ENCODE results near the gene SLC39A11.
"Not testable (repeated sequence)": the region's sequence is repeated elsewhere in the genome, so short reads cannot be mapped to it uniquely, and the experiment has no call there.

SLC39A11 gene

DNA sequence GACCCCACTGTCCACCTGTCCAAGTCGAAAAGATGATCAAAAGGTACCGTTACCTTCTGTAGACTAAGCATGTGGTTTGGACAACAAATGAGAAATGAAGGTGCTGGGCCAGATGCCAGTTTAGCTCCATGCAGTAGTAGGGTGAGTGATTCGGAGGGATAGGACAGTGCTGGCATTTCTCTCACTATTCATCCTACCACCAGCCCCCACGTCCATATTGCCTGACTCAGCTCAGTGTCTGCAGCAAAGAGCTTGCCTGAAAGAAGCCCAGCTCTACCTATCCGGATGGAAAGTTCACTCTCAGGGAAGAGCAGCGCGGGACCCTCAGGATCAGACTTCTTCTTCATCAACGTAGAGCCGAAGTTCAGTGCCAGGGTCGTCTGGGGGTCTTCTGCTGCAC, 145.0 kb downstream of the SLC39A11 start:
- DNase-seq (ENCODE audit: low read depth in 2 of 2): no peak

DNA sequence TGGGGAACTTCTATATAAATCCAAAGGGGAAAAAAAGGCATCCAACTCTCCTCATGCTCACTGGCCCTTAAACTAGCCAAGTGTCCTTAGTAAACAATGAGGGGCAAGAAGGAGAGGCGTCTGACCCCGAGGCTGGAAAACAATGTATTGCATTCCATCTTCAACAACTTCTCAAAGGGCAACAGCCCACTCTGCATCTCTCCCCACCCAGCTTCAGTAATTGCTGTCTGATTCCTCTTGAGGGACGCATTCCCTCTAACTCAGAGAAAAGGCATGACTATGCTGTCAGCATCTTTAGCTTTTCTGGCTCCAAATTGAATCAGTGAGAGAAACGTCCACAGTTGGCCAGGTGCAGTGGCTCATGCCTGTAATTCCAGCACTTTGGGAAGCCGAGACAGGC, 145.8 kb downstream of the SLC39A11 start:
- DNase-seq (ENCODE audit: low read depth in 2 of 2): no peak

DNA sequence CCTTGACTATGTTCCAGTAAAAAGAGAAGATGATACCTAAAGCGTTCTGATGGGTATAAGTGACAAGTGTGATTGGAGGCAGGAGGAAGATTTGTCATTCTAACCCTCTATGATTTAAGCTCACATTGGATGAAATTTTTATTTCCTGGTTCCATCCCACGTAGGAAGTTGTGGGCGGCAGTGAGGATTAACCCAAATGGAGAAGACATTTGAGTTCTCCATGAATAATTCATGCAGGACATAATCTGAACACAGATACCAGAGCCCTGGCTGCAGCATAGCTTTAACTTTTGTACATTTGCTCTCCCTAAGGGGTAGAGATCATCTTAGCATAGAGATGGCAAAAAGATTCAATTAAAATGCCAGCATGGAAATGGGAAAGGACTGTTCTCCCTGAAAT, 146.3 kb downstream of the SLC39A11 start:
- no peak for DNase-seq (ENCODE audit: low read depth in 2 of 2)

DNA sequence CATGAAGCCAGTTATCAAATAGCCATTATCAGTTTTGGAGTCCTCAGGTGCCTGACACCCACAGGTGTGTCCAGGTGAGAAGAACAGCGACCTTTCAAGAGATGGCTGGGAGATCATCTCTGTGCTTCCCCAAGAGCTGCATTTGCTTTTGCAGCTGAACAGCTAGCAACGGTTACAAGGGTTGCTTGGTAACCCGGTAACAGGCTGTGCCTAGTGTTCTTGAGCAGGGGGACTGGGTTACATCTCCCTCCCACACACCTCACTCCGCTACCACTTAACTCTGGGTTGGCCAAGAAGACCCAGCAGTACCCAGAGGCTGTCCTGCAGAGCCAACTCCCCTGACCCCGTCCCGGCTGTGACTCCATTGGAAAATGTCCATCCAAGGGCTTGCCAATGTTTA, 147.0 kb downstream of the SLC39A11 start:
- DNase-seq (ENCODE audit: low read depth in 2 of 2): no peak

DNA sequence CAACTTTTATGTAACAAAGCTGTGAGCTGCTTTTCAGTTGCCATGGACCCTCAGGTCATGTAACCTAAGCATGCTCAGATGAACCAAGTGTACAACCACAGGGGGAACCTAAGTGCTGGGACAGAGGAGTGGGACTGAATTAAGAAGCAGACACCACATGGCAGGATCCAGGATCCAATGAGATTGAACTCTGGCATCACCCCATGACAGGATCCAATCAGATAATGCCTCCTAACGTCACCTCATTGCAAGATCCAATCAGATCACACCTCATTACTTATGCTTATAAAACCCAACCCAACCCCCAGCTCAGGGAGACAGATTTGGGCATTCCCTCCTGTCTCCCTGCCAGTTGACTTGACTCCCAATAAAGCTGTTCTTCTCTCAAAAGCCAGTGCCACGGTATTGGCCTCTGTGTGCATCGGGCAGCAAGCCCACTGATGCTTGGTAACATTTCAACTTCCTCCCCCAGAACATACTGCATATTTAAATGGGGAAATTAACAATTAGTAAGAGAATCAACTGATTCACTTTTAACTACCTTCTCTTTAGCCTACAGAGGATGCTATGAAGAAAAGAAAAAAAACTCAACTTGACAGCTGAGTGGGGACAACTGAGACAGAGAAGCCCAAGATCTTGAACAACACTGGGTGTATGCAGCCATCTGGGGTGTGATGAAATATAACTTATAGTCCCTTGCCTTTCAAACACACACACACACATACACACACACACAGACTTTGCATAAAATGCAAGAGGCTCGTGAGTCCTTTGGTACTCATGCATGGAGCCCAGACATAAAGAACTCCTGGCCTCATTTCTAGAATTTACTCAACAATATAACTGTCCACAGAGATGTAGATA, 148.4 kb downstream of the SLC39A11 start:
- no peak for DNase-seq (ENCODE audit: low read depth in 2 of 2)

DNA sequence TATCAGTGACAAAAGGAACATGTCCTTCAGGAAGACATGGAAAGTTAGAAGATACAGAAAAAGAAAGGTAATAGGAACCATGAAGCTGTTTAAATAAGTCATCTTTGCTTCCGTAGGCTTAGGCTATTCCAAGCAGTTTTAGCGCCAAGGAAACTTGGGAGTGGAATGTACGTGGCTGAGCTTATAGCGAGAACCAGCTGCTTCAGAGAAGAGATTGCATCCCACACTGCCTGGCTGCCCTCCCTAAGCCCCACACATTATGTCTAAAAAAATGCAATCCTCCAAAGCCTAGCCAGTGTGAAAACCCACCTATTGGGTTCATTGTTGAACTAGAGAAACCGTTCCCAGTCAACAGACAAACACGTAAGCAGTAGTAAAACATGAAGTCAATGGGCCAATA, 149.9 kb downstream of the SLC39A11 start:
- no peak for DNase-seq (ENCODE audit: low read depth in 2 of 2)

DNA sequence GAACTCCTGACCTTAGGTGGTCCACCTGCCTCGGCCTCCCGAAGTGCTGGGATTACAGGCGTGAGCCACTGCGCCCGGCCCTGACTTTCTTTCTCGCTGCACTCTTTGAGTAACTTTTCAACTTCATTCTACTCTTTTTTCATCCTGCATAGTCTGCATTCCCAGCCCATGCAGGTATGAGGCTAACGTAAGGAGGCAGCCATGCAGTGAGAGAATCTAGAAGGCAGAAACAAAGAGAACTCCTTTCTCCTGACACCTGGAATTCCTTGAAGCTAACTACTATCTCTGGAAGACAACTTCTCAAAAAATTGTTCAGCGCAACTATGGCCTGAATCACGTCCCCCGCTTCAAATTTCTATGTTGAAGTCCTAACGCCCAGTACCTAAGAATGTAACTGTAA, 152.0 kb downstream of the SLC39A11 start:
- DNase-seq (ENCODE audit: low read depth in 2 of 2): no peak

DNA sequence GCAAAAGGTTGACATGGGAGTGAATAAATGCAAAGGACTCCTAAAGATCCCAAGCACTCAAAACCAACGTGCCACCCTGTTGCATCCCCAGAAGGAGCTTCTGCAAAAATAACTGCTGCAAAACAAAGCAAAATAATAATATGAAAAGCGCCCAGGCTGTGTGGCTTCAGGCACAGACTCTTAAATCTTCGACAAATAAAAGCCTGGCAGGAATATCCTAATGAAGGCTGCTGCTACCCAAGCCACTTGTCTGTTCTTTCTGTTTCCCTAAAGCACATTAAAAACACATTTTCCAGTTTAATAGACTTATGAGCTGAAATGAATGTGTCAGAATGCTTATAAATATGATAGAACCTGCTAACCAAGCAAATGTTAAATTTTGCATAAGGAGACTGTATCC, 154.0 kb downstream of the SLC39A11 start:
- no peak for DNase-seq (ENCODE audit: low read depth in 2 of 2)

DNA sequence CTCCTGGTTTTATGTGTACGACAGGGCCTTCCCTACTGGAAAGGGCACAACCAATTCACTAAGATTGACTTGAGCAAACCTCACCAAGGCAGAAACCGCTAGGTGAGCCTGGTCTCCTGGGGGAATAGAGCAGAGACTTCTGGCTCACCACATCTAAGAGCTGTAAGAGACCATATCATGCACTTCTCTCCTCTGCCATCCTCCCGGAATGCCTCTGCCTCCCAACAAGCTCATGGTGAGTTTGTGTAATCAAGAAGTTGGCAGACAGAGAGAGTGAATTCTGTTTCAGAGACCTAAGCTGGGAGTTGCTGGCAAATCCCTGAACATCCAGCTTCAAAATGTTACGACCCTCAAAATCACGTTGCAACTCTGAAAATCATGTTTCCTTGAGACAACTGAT, 154.8 kb downstream of the SLC39A11 start:
- DNase-seq (ENCODE audit: low read depth in 2 of 2): no peak

DNA sequence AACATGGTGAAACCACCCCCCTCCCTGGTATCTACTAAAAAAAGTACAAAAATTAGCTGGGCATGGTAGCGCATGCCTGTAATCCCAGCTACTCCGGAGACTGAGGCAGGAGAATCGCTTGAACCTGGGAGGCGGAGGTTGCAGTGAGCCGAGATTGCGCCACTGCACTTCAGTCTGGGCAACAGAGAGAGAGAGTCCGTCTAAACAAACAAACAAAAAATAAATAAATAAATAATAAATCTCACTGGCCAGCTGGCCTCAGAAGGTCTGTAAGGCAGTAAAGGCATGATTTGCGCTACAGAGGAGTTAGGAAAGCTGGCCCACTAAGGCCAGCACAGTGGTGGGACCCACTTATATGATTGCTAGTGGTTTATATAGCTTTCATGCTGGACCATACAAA, 155.2 kb downstream of the SLC39A11 start:
- not testable (repeated sequence) for DNase-seq (ENCODE audit: low read depth in 2 of 2)

DNA sequence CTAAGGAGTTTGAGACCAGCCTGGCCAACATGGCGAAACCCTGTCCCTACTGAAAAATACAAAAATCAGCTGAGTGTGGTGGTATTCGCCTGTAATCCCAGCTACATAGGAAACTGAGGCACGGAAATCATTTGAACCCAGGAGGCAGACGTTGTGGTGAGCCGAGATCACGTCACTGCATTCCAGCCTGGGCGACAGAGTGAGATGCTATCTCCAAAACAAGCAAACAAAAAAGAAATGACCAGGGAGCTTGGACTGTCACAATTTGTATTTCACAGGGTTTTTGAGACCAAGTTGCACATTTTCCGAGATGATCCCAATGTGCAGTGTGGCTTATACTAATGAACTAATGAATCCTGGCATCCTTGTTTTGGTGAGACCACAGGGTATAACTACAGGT, 156.5 kb downstream of the SLC39A11 start:
- DNase-seq (ENCODE audit: low read depth in 2 of 2): no peak

DNA sequence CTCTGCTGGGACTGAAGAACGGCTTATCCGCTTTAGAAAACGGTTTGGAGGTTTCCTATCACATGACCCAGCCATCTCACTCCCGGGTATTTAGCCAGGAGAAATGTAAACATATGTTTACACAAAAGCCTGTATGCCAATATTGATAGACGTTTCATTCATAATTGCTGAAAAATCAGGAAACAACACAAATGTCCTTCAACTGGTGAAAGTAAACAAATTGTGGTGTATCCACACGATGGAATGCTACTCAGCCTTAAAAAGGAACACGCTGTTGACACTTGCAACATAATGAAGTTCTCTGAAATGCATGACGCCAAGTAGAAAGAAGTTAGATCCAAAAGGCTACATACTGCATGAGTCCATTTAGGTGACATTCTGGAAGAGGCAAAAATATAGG, 157.6 kb downstream of the SLC39A11 start:
- DNase-seq (ENCODE audit: low read depth in 2 of 2): no peak

DNA sequence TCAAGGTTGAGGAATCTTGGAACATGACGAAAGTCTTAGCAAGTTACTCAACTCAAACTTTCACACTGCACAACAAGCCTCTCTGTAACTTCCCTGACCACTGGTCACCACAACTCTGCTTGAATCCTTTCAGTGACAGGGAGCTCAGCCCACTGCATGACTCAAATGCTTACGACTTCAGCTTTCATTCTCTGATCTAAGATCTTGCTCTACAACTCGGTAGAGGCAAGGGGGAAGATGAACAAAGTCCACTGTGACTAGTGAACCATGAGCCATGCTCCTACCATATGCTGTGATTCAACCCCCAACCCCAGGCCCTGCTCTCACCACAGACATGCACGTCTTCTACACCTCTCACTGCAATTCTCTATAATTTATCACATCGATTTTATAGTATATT, 160.9 kb downstream of the SLC39A11 start:
- DNase-seq (ENCODE audit: low read depth in 2 of 2): no peak

DNA sequence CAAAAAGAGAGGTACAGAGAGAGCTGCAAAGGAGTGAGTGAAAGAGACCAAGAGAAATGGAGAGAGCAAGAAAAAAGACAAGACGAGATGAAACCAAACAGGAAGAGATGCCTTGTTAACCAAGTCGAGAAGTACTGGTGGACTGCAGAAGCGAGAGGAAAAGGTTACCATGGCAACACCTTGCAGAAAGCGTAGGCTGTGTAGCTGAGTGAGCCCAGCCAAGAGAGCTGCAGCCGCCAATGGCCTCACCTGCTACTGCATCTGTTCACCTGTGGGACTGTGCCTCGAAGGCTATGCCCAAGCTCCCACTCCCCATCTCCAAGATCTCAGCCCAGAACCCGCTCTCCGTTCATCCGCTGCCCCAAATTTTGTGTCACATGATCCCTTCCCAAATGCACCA, 161.3 kb downstream of the SLC39A11 start:
- DNase-seq (ENCODE audit: low read depth in 2 of 2): no peak

DNA sequence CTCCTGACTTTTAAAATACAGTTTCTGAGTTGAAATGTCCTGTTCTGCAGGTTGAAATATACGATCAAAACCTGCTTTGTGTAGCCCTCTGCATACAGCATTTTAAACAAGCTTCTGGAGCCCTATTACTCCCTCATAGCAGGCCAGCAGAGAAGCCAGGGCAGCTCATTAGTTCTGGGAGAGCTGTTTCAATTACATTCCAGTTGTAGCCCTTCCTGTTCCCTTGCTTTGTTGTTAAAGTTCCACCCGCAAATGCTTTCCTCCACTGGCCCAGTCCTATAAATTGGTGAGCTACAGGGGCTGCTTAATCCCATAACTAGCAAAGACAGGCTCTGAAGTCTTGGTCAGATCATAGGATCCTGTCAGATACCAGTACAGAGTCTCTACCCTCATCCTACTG, 162.5 kb downstream of the SLC39A11 start:
- DNase-seq (ENCODE audit: low read depth in 2 of 2): no peak

DNA sequence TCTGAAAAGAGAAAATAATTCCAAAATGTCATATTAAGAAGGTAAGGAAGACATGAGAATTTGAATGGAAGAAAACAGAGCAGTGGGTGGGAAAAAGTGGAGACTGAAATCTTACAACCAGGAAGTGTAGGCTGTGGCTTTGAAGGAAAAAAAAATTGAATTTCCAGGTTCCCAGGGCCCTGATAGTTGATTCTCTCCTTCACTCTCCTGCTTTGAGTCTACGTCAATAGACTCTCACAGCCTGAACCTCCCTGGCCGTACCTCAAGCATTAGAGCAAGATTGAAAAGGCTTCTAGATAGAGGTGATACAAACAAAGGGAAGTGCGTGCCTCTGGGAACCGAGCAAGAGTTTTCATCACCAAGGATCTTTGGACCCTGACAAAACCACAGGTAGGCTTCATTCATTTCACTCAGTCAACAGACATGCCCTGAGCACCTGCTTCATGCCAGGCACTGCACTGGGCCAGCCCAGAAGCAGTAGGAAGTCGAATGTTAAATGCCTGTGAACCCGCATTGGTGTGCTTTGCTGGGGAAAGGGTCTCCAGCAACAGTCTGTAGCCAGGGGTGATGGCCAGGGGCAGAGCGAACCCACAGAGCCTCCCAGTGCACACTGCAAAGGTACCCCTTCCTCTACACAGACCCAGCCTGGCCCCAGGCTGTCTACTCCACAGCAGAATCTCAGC, 163.9 kb downstream of the SLC39A11 start:
- no peak for DNase-seq (ENCODE audit: low read depth in 2 of 2)

DNA sequence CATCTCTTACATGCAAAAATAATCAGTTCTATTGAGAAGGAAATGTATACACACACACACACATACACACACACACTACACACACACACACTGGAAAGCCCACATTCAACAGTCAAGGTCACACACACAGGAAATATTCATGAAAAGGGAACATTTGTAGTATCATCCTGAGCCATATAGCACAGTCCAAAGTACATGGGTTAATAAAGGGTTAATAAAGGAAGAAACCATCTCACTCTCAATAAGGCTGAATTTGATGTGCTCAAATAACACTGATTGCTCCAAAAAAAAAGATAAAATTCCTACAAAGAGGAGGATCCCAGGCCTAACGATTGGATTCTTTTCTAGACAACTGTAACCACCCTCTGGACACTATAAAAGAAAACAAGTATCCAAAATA, 164.7 kb downstream of the SLC39A11 start:
- DNase-seq (ENCODE audit: low read depth in 2 of 2): no peak

DNA sequence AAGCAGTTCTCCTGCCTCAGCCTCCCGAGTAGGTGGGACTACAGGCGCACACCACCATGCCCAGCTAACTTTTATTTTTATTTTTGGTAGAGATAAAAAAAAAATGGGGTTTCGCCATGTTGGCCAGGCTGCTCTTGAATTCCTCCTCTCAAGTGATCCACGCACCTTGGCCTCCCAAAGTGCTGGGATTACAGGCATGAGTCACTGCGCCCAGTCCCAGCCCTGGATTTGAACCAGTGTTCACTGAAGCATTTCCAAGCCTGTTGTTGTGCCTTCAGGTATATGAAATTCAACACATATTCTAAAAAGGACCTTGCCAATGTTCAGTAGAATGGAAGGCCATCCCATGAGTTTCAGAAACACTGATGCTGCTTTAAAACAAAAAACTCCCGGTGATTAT, 165.3 kb downstream of the SLC39A11 start:
- no peak for DNase-seq (ENCODE audit: low read depth in 2 of 2)

DNA sequence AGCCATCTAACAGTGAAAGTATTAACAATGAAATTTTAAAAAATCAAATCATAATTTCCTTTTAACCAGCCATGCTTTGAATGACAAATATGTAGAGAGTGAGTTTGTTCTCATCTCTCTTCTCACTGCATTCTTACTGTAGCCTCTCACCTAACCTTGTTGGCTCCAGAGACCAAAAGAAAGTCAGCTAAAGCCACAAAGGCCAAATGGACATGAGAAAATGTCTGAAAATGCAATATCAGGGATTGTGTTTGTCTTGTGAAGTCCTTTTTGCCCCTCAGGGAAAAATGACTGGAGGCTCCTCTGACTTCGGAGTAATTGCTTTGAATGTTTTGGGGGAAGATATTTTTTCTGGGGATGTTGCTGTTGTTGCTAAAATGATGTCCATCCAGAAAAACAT, 166.3 kb downstream of the SLC39A11 start:
- no peak for DNase-seq (ENCODE audit: low read depth in 2 of 2)

DNA sequence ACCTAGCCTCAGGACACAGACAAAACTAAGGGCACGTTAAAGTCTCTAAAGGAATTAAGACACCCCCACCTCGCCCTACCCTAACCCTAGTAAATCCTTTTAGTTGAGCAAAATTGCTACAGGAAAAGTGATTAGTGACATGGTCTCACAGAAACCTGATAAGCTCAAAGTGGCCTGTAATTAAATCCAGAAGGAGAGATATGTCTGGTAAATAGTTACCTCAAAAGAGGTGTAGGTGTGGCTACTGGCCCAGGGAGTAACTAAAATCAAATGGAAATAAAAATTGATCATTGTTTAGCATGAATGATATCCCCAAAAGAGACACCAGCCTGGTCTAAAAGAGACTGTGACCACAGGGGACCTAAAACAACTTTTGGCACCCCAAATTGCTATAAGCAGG, 168.3 kb downstream of the SLC39A11 start:
- DNase-seq (ENCODE audit: low read depth in 2 of 2): no peak

DNA sequence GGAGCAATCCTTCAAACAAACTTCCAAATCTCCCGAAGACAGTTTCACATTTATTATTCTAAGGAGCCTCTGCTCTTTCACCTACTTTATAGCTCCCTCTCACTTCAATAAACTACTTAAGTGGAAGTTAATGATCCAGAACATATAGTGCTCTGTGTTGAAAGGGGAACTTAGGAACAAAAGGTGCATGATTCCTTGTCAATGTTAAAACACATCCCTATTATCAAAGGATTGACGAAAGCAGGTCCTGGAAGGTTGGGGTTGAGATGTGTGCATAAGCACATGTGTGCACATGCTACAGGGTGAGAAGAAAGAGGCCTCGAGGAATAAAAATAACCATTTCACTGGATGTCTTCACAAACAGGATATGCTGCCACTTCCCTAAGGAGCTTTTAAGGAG, 170.3 kb downstream of the SLC39A11 start:
- no peak for DNase-seq (ENCODE audit: low read depth in 2 of 2)

DNA sequence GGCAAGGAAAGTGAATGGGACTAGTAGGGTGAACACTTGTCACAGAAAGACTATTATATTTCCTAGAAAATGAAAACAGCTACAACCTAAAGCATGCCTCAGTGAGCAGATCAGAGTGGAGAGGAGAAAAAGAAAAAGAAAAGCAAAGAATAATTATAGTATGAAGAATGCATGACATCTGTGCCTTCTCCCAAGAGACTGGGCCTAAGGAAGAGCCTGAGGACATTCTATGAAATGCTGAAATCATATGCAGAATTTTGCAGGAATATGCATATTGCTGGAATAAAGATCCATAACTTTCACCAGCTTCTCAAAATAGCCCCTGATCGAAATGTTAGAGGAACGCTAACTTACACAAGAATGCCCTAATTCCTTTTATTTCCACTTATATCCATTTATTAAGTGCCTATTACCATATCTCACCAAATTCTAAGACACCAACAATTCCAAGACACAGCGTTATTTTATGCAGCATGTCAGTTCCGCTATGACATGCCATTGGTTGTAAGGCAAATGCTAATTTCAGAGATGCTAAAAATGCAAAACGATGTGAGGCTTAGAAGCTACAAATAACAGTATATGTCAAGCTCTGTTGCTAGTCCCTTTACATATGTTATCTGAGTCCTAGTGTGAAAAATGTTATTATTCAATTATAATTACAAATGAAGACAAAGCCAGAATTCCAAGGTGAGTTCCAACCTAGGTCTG, 171.0 kb downstream of the SLC39A11 start:
- no peak for DNase-seq (ENCODE audit: low read depth in 2 of 2)

DNA sequence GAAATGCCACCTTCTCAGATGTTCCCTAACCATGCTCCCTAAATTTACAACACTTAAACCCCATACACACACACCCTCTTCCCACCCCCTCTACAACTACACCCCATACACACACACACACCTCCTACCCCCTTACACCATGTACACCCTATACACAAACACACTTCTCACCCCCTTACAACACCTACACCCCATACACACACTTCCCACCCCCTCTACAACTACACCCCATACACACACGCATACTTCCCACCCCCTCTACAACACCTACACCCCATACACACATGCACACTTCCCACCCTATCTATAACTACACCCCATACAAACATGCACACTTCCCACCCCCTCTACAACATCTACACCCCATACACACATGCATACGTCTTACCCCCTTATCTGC, 172.0 kb downstream of the SLC39A11 start:
- DNase-seq (ENCODE audit: low read depth in 2 of 2): no peak

Measured in stimulated activated CD8-positive, alpha-beta memory T cell treated with anti-CD3 and anti-CD28 coated beads, Interleukin-2, amount 100 ng/mL, for 48 hours (primary cell).